Measurements from ENCODE around the gene SRY. TPM values are rescaled to one million over a fixed set of nuclear protein-coding genes. Genes with fewer than 3 reads are reported as not detected.
A peak's percentile ranks its signal among the peaks of the same experiment; 100 is the strongest.
"Not testable (repeated sequence)": the region's sequence is repeated elsewhere in the genome, so short reads cannot be mapped to it uniquely, and the experiment has no call there.

The SRY gene
- total RNA-seq (ENCODE audit: unreplicated experiment) = not detected
- long read RNA-seq = 0 reads

- Mint-ChIP-seq H3K4me1 (ENCODE audit: low read depth, unreplicated experiment) (no peaks in the 10 kb centered on the region), H3K27ac (ENCODE audit: unreplicated experiment) (no peak within 1 kb of the TSS), H3K36me3 (ENCODE audit: unreplicated experiment) (no peaks in the 10 kb centered on the region), H3K4me3 (ENCODE audit: unreplicated experiment) (peak within 1 kb of the TSS; percentile 87), H3K9me3 (ENCODE audit: unreplicated experiment) (no peaks in the 10 kb centered on the region), H3K27me3 (ENCODE audit: unreplicated experiment) (peaks cover 2% of the 10 kb centered on the region)
- TF ChIP-seq, protein P1, sequence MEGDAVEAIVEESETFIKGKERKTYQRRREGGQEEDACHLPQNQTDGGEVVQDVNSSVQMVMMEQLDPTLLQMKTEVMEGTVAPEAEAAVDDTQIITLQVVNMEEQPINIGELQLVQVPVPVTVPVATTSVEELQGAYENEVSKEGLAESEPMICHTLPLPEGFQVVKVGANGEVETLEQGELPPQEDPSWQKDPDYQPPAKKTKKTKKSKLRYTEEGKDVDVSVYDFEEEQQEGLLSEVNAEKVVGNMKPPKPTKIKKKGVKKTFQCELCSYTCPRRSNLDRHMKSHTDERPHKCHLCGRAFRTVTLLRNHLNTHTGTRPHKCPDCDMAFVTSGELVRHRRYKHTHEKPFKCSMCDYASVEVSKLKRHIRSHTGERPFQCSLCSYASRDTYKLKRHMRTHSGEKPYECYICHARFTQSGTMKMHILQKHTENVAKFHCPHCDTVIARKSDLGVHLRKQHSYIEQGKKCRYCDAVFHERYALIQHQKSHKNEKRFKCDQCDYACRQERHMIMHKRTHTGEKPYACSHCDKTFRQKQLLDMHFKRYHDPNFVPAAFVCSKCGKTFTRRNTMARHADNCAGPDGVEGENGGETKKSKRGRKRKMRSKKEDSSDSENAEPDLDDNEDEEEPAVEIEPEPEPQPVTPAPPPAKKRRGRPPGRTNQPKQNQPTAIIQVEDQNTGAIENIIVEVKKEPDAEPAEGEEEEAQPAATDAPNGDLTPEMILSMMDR (IDR thresholded peaks at IDR 0.05; ENCODE audit: partially characterized antibody, unreplicated experiment) = no peak
- no peak for DNase-seq
Measured at GRCh38 chrY:2787600-2787999, at the start of gene SRY. Gene SRY (minus strand): TSS chrY:2787682. CDS start chrY:2787603, 79 bp downstream.

DNA sequence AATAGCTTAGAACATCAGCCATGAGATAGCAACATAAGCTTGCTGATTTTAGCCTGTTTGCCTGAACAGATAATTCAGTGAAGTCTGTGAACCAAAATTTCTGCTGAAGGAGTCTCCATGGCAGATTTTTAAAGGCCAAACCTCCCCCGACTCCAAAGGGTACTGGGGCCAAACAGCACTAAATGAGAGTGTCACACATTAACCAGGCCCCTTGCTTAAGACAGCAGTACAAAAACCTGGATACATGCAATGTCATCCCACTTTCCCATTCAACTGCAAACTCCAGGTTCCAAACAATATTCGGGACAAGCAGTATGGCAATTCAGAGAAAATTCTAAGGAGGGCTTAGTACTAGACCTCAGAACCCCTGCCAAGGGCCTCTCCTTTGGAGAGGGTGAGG is 49.6 kb upstream of the SRY start:
- peaks cover 2% of the 10 kb centered on the region for H3K27me3 Mint-ChIP-seq (ENCODE audit: unreplicated experiment)
- no peaks in the 10 kb centered on the region for H3K9me3 Mint-ChIP-seq (ENCODE audit: unreplicated experiment)
- no peak for DNase-seq
- no peaks in the 10 kb centered on the region for H3K36me3 Mint-ChIP-seq (ENCODE audit: unreplicated experiment)
- TF ChIP-seq, protein P1 (IDR thresholded peaks at IDR 0.05; ENCODE audit: partially characterized antibody, unreplicated experiment) = no peak
- H3K4me1 Mint-ChIP-seq (ENCODE audit: low read depth, unreplicated experiment) = no peaks in the 10 kb centered on the region
- no peak overlapping the region for H3K27ac Mint-ChIP-seq (ENCODE audit: unreplicated experiment)
- H3K4me3 Mint-ChIP-seq (ENCODE audit: unreplicated experiment) = no peak overlapping the region

GRCh38 chrY:2835230-2835629 is 47.7 kb upstream of the SRY start:
- no peaks in the 10 kb centered on the region for H3K9me3 Mint-ChIP-seq (ENCODE audit: unreplicated experiment)
- H3K27ac Mint-ChIP-seq (ENCODE audit: unreplicated experiment) = no peak overlapping the region
- H3K4me1 Mint-ChIP-seq (ENCODE audit: low read depth, unreplicated experiment) = no peaks in the 10 kb centered on the region
- DNase-seq = no peak
- peaks cover 2% of the 10 kb centered on the region for H3K27me3 Mint-ChIP-seq (ENCODE audit: unreplicated experiment)
- no peak overlapping the region for H3K4me3 Mint-ChIP-seq (ENCODE audit: unreplicated experiment)
- TF ChIP-seq, protein P1 (IDR thresholded peaks at IDR 0.05; ENCODE audit: partially characterized antibody, unreplicated experiment) = no peak
- no peaks in the 10 kb centered on the region for H3K36me3 Mint-ChIP-seq (ENCODE audit: unreplicated experiment)

DNA sequence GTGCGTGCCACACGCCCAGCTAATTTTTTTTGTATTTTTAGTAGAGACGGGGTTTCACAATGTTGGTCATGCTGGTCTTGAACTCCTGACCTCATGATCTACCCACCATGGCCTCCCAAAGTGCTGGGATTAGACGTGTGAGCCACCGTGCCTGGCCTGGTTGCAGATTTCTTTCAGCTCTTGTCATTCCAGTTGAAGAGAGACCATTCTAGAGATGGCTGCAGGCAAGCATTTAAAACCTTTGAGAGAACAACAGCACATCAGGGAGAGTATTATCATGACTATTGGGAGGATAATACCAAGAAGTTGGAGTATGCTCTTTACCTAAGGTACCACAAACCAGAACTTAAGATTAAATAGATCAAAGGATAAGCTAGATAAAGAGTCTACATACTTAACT is 41.0 kb upstream of the SRY start:
- no peaks in the 10 kb centered on the region for H3K36me3 Mint-ChIP-seq (ENCODE audit: unreplicated experiment)
- TF ChIP-seq, protein P1 (IDR thresholded peaks at IDR 0.05; ENCODE audit: partially characterized antibody, unreplicated experiment) = no peak
- no peaks in the 10 kb centered on the region for H3K27me3 Mint-ChIP-seq (ENCODE audit: unreplicated experiment)
- DNase-seq = no peak
- no peaks in the 10 kb centered on the region for H3K4me1 Mint-ChIP-seq (ENCODE audit: low read depth, unreplicated experiment)
- H3K27ac Mint-ChIP-seq (ENCODE audit: unreplicated experiment) = no peak overlapping the region
- no peak overlapping the region for H3K4me3 Mint-ChIP-seq (ENCODE audit: unreplicated experiment)
- H3K9me3 Mint-ChIP-seq (ENCODE audit: unreplicated experiment) = no peaks in the 10 kb centered on the region

- DNase-seq = no peak
- Mint-ChIP-seq H3K27ac (ENCODE audit: unreplicated experiment) (no peak overlapping the region), H3K9me3 (ENCODE audit: unreplicated experiment) (no peaks in the 10 kb centered on the region), H3K27me3 (ENCODE audit: unreplicated experiment) (no peaks in the 10 kb centered on the region), H3K4me1 (ENCODE audit: low read depth, unreplicated experiment) (no peaks in the 10 kb centered on the region), H3K4me3 (ENCODE audit: unreplicated experiment) (no peak overlapping the region), H3K36me3 (ENCODE audit: unreplicated experiment) (no peaks in the 10 kb centered on the region)
- TF ChIP-seq, protein P1 (IDR thresholded peaks at IDR 0.05; ENCODE audit: partially characterized antibody, unreplicated experiment) = no peak
Measured at GRCh38 chrY:2824471-2824870, 37.0 kb upstream of the SRY start.

DNA sequence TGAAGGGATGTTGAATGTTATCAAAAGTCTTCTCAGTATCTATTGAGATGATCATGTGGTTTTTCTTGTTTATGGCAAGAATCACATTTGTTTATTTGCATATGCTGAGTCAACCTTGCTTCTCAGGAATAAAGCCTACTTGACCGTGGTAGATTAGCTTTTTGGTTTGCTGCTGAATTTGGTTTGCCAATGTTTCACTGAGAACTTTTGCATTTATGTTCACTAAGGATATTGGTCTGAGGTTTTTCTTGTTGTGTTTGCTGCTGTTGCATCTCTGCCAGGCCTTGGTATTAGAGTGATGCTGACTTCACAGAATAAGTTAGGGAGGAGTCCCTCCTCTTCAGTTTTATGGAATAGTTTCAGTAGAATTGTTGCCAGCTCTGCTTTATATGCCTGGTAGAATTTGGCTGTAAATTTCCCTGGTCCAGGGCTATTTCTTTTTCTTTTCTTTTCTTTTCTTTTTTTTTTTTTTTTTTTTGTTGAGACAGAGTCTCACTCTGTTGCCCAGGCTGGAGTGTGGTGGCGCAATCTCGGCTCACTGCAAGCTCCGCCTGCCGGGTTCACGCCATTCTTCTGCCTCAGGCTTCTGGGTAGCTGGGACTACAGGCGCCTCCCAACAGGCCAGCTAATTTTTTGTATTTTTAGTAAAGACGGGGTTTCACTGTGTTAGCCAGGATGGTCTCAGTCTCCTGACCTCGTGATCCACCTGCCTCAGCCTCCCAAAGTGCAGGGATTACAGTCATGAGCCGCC is 29.8 kb upstream of the SRY start:
- H3K36me3 Mint-ChIP-seq (ENCODE audit: unreplicated experiment); H3K9me3 Mint-ChIP-seq (ENCODE audit: unreplicated experiment); H3K27ac Mint-ChIP-seq (ENCODE audit: unreplicated experiment); DNase-seq; H3K4me1 Mint-ChIP-seq (ENCODE audit: low read depth, unreplicated experiment); H3K4me3 Mint-ChIP-seq (ENCODE audit: unreplicated experiment); H3K27me3 Mint-ChIP-seq (ENCODE audit: unreplicated experiment): not testable (repeated sequence)

Measured in glutamatergic neuron (in vitro differentiated cells).